ENCODE results near the gene TSR3.
A peak's percentile ranks its signal among the peaks of the same experiment; 100 is the strongest.

TSR3 gene

GRCh38 chr16:1311212-1311737 is 40.4 kb downstream of the TSR3 start:
- Histone ChIP-seq H3K9ac (ENCODE audit: low read depth, low read length) (peak overlapping the region; percentile 90; the same call in 1 of the 2 replicates), H3K36me3 (ENCODE audit: insufficient read depth, low read length) (peaks cover 13% of the 10 kb centered on the region), H3K4me1 (ENCODE audit: insufficient read depth, low read length) (peaks cover 5% of the 10 kb centered on the region; the same call in 1 of the 2 replicates), H3K9me3 (ENCODE audit: control insufficient read depth, insufficient read depth, low read length) (no peaks in the 10 kb centered on the region)

GRCh38 chr16:1310832-1311200 is 40.9 kb downstream of the TSR3 start:
- Histone ChIP-seq H3K4me1 (ENCODE audit: insufficient read depth, low read length) (peaks cover 5% of the 10 kb centered on the region; the same call in 1 of the 2 replicates), H3K36me3 (ENCODE audit: insufficient read depth, low read length) (peaks cover 9% of the 10 kb centered on the region), H3K9ac (ENCODE audit: low read depth, low read length) (peak overlapping the region; percentile 90; the same call in 1 of the 2 replicates), H3K9me3 (ENCODE audit: control insufficient read depth, insufficient read depth, low read length) (no peaks in the 10 kb centered on the region)

- Histone ChIP-seq H3K36me3 (ENCODE audit: insufficient read depth, low read length) (peaks cover 5% of the 10 kb centered on the region; the same call in 1 of the 2 replicates), H3K9me3 (ENCODE audit: control insufficient read depth, insufficient read depth, low read length) (no peaks in the 10 kb centered on the region), H3K4me1 (ENCODE audit: insufficient read depth, low read length) (peaks cover 5% of the 10 kb centered on the region; the same call in 1 of the 2 replicates), H3K9ac (ENCODE audit: low read depth, low read length) (peak overlapping the region; percentile 90)
Observed at GRCh38 chr16:1309888-1310831, 41.5 kb downstream of the TSR3 start.

- Histone ChIP-seq H3K4me1 (ENCODE audit: insufficient read depth, low read length) (peaks cover 5% of the 10 kb centered on the region; the same call in 1 of the 2 replicates), H3K9me3 (ENCODE audit: control insufficient read depth, insufficient read depth, low read length) (no peaks in the 10 kb centered on the region), H3K9ac (ENCODE audit: low read depth, low read length) (peak within 1 kb of the TSS; percentile 90), H3K36me3 (ENCODE audit: insufficient read depth, low read length) (peaks cover 4% of the 10 kb centered on the region; the same call in 1 of the 2 replicates)
Observed at GRCh38 chr16:1308977-1309885, 42.4 kb downstream of the TSR3 start, which contains the start of gene UBE2I. TSS of gene UBE2I (plus strand) at chr16:1309636. CDS start at chr16:1314031, 4,395 bp downstream.

- Histone ChIP-seq H3K4me1 (ENCODE audit: insufficient read depth, low read length) (peaks cover 5% of the 10 kb centered on the region; the same call in 1 of the 2 replicates), H3K9me3 (ENCODE audit: control insufficient read depth, insufficient read depth, low read length) (no peaks in the 10 kb centered on the region), H3K9ac (ENCODE audit: low read depth, low read length) (peak overlapping the region; percentile 56; the same call in 1 of the 2 replicates), H3K36me3 (ENCODE audit: insufficient read depth, low read length) (no peaks in the 10 kb centered on the region; the same call in 1 of the 2 replicates)
Observed at GRCh38 chr16:1308036-1308976, 43.4 kb downstream of the TSR3 start.

- peaks cover 6% of the 10 kb centered on the region; the same call in 1 of the 2 replicates for H3K4me1 ChIP-seq (ENCODE audit: insufficient read depth, low read length)
- no peaks in the 10 kb centered on the region for H3K36me3 ChIP-seq (ENCODE audit: insufficient read depth, low read length)
- no peak overlapping the region for H3K9ac ChIP-seq (ENCODE audit: low read depth, low read length)
- H3K9me3 ChIP-seq (ENCODE audit: control insufficient read depth, insufficient read depth, low read length): no peaks in the 10 kb centered on the region
Observed at GRCh38 chr16:1306334-1306733, 45.3 kb downstream of the TSR3 start.

GRCh38 chr16:1305823-1306222 is 45.9 kb downstream of the TSR3 start:
- no peak overlapping the region for H3K9ac ChIP-seq (ENCODE audit: low read depth, low read length)

GRCh38 chr16:1301562-1301961 is 50.1 kb downstream of the TSR3 start:
- Histone ChIP-seq H3K36me3 (ENCODE audit: insufficient read depth, low read length) (no peaks in the 10 kb centered on the region), H3K9me3 (ENCODE audit: control insufficient read depth, insufficient read depth, low read length) (no peaks in the 10 kb centered on the region), H3K4me1 (ENCODE audit: insufficient read depth, low read length) (peaks cover 14% of the 10 kb centered on the region; the same call in 1 of the 2 replicates), H3K9ac (ENCODE audit: low read depth, low read length) (no peak overlapping the region; the same call in 1 of the 2 replicates)

More at GRCh38 chr16:1305823-1306222, 45.9 kb downstream of the TSR3 start:
- Histone ChIP-seq H3K36me3 (ENCODE audit: insufficient read depth, low read length) (no peaks in the 10 kb centered on the region), H3K4me1 (ENCODE audit: insufficient read depth, low read length) (peaks cover 4% of the 10 kb centered on the region; the same call in 1 of the 2 replicates), H3K9me3 (ENCODE audit: control insufficient read depth, insufficient read depth, low read length) (no peaks in the 10 kb centered on the region)

GRCh38 chr16:1300664-1301476 is 50.8 kb downstream of the TSR3 start:
- Histone ChIP-seq H3K4me1 (ENCODE audit: insufficient read depth, low read length) (peaks cover 14% of the 10 kb centered on the region; the same call in 1 of the 2 replicates), H3K9ac (ENCODE audit: low read depth, low read length) (peak overlapping the region; percentile 42; the same call in 1 of the 2 replicates), H3K9me3 (ENCODE audit: control insufficient read depth, insufficient read depth, low read length) (no peaks in the 10 kb centered on the region), H3K36me3 (ENCODE audit: insufficient read depth, low read length) (no peaks in the 10 kb centered on the region)

GRCh38 chr16:1299868-1300203 is 51.8 kb downstream of the TSR3 start:
- Histone ChIP-seq H3K36me3 (ENCODE audit: insufficient read depth, low read length) (no peaks in the 10 kb centered on the region), H3K9ac (ENCODE audit: low read depth, low read length) (no peak overlapping the region), H3K4me1 (ENCODE audit: insufficient read depth, low read length) (peaks cover 21% of the 10 kb centered on the region; the same call in 1 of the 2 replicates), H3K9me3 (ENCODE audit: control insufficient read depth, insufficient read depth, low read length) (no peaks in the 10 kb centered on the region)
